ENCODE data around the gene HDAC4. TPM values are rescaled to one million over a fixed set of nuclear protein-coding genes. Genes with fewer than 3 reads are reported as not detected.

HDAC4 gene
- total and polyA plus RNA-seq, 9 of the 15 experiments (the other 6 are each of a cell fraction or from before 2014, with no cell fraction given), result 0.11 to 20.2 (median 4.0) TPM

DNA sequence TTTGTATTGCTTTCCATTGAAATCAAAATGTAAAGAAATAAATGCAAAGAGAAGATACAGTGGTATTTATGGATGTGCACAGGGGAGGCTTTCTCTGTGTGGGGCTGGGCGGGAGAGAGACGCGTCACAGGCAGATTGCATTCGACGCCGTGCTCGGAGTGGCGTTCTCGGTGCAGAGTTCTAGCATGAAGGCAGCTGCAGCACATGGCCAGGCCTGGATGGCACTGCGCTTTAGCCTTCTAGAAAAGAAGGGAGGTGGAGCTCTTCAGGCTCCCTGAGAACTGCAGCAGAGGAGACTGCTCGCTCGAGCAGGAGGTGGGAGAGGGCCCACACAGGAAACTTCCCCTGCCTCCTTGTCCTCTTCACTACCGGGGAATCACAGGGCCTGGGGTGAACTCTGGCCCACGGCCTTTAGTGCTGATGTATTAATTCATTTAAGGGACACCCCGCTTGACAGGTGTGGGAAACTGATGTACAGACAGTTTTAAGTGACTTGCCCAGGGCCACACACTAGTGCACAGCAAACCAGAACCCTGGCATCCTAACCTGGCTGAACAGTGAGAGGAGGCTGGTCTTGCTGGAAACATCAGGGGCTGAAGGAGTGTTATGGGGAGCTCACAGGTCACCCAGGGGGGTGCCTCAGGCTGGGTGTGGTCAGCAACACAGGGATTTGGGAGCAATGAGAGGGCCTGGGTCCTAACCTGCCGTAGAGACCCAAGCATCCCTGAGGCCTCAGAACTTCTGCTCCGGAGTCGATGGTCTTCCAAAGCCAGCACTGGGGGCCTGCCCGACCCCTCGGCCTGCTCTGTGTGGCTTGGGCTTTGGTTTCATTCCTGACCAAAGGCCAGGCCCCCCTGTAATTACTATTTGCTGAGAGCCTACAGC lies 199.9 kb downstream of the HDAC4 start:
- CTCF ChIA-PET (ENCODE audit: low intra/inter-chr PET ratio), result no interaction called here
- Histone ChIP-seq H3K4me3 (no peak overlapping the region), H3K4me2 (ENCODE audit: insufficient read depth, low read length) (no peak overlapping the region), H3K9me3 (replicated peaks; ENCODE audit: control insufficient read depth, insufficient read depth, low read depth, low read length) (no peaks in the 10 kb centered on the region), H3K9me1 (ENCODE audit: control insufficient read depth, insufficient read depth, low read length) (no peaks in the 10 kb centered on the region), H3K79me2 (ENCODE audit: control insufficient read depth, insufficient read depth, low read length) (no peaks in the 10 kb centered on the region), H3K9ac (ENCODE audit: insufficient read depth in 1 of 2, low read depth in 2 of 2, low read length in 2 of 2) (no peak overlapping the region; a peak in 1 of 4 replicates), H3K27me3 (ENCODE audit: control insufficient read depth in 2 of 2, insufficient read depth in 2 of 2, low read length in 2 of 2) (no peaks in the 10 kb centered on the region), H4K20me1 (replicated peaks; ENCODE audit: control insufficient read depth, insufficient read depth, low read length) (no peaks in the 10 kb centered on the region), H3K4me1 (replicated peaks in 1 of 2; ENCODE audit: control insufficient read depth in 2 of 2, insufficient read depth in 2 of 2, low read length in 2 of 2) (no peaks in the 10 kb centered on the region; a peak in 1 of 5 replicates), H3K27ac (ENCODE audit: extremely low read depth, low read depth, low read length) (no peak overlapping the region), H2AFZ (ENCODE audit: low read depth, low read length) (no peak overlapping the region), H3K36me3 (ENCODE audit: control insufficient read depth, insufficient read depth, low read length) (no peaks in the 10 kb centered on the region)
- DNase-seq (ENCODE audit: extremely low read depth in 1 of 4, low spot score in 3 of 4) (no peak), FAIRE-seq (no peak), ATAC-seq (no peak)
- BruUV-seq (replicated peaks), result no TSS peak
- WGBS (ENCODE audit: insufficient coverage, low coverage, missing lambda C conversion rate), result 79% methylated on average over 17 of the region's 20 CpGs
- in situ Hi-C loops (cut with MboI) (no loop called here), intact Hi-C loops (cut with micrococcal nuclease) (no loop called here)
- POLR2A ChIA-PET, result interaction anchor here (0.7 kb wide), 1 partner anchor 379 kb away, joined by 3 read pairs; no protein-coding TSS in a partner anchor
- TF ChIP-seq XRCC5 (IDR thresholded peaks at IDR 0.05; ENCODE audit: low read depth, low read length), result no peak
- TF ChIP-seq, protein P1, sequence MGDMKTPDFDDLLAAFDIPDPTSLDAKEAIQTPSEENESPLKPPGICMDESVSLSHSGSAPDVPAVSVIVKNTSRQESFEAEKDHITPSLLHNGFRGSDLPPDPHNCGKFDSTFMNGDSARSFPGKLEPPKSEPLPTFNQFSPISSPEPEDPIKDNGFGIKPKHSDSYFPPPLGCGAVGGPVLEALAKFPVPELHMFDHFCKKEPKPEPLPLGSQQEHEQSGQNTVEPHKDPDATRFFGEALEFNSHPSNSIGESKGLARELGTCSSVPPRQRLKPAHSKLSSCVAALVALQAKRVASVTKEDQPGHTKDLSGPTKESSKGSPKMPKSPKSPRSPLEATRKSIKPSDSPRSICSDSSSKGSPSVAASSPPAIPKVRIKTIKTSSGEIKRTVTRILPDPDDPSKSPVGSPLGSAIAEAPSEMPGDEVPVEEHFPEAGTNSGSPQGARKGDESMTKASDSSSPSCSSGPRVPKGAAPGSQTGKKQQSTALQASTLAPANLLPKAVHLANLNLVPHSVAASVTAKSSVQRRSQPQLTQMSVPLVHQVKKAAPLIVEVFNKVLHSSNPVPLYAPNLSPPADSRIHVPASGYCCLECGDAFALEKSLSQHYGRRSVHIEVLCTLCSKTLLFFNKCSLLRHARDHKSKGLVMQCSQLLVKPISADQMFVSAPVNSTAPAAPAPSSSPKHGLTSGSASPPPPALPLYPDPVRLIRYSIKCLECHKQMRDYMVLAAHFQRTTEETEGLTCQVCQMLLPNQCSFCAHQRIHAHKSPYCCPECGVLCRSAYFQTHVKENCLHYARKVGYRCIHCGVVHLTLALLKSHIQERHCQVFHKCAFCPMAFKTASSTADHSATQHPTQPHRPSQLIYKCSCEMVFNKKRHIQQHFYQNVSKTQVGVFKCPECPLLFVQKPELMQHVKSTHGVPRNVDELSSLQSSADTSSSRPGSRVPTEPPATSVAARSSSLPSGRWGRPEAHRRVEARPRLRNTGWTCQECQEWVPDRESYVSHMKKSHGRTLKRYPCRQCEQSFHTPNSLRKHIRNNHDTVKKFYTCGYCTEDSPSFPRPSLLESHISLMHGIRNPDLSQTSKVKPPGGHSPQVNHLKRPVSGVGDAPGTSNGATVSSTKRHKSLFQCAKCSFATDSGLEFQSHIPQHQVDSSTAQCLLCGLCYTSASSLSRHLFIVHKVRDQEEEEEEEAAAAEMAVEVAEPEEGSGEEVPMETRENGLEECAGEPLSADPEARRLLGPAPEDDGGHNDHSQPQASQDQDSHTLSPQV (IDR thresholded peaks at IDR 0.05), result no peak
- TF ChIP-seq, protein P2, sequence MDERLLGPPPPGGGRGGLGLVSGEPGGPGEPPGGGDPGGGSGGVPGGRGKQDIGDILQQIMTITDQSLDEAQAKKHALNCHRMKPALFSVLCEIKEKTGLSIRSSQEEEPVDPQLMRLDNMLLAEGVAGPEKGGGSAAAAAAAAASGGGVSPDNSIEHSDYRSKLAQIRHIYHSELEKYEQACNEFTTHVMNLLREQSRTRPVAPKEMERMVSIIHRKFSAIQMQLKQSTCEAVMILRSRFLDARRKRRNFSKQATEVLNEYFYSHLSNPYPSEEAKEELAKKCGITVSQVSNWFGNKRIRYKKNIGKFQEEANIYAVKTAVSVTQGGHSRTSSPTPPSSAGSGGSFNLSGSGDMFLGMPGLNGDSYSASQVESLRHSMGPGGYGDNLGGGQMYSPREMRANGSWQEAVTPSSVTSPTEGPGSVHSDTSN (CRISPR knock-in tag; IDR thresholded peaks at IDR 0.05; ENCODE audit: low read depth), result no peak
- TF ChIP-seq, protein P2 (tag; conservative IDR thresholded peaks at IDR 0.05; ENCODE audit: low read depth), result no peak
